ENCODE results near the gene SDK1. TPM values are rescaled to one million over a fixed set of nuclear protein-coding genes. Genes with fewer than 3 reads are reported as not detected.

Gene SDK1
- total and polyA plus RNA-seq, 2 of the 8 experiments (the other 6 are each of a cell fraction or from before 2014, with no cell fraction given): 3.3 to 7.2 TPM

DNA sequence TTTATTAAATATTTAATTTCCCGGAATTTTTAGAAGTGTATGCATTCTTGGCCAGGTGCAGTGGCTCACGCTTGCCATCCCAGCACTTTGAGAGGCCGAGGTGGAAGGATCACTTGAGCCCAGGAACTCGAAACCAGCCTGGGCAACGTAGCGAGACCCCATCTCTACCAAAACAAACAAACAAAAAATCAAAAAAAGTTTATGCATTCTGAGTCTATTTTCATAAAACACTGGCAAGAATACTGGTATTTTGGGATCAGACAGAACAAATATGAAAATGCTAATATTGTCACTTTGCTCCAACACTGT, 940.2 kb downstream of the SDK1 start:
- no peak overlapping the region for H2AFZ ChIP-seq (ENCODE audit: low read length)
- ChIA-PET POLR2A (ENCODE audit: partially characterized antibody) (interaction anchor here (1.0 kb wide), 1 partner anchor 15 kb away, joined by 3 read pairs; no protein-coding TSS in a partner anchor), CTCF (ENCODE audit: partially characterized antibody) (interaction anchor here (0.8 to 3.7 kb wide), 8 partner anchors 14 to 288 kb away, joined by 3 to 26 read pairs (median 4); no protein-coding TSS in a partner anchor)
- WGBS, 2 experiments (ENCODE audit: extremely low coverage in 1 of 2, insufficient coverage in 1 of 2, insufficient read length in 1 of 2, insufficient replicate concordance in 2 of 2, low coverage in 1 of 2, low lambda C conversion rate in 2 of 2, missing lambda C conversion rate in 1 of 2): 80 to 98% methylated on average over 1 to 6 of the region's 6 CpGs
- H4K20me1 ChIP-seq (replicated peaks in 1 of 2; ENCODE audit: control insufficient read depth in 1 of 2, insufficient read depth in 2 of 2, low read length in 2 of 2): no peaks in the 10 kb centered on the region
- no peaks in the 10 kb centered on the region for H3K36me3 ChIP-seq (ENCODE audit: control insufficient read depth in 2 of 4, insufficient read depth in 4 of 4, low read length in 3 of 4)
- H3K9me3 ChIP-seq (ENCODE audit: insufficient read depth in 2 of 2, low read depth in 1 of 2, low read length in 1 of 2): no peaks in the 10 kb centered on the region; a peak in 1 of 4 replicates
- H3K4me1 ChIP-seq (replicated peaks in 1 of 4; ENCODE audit: control insufficient read depth in 3 of 4, insufficient read depth in 4 of 4, low read length in 3 of 4): peaks cover 4 to 17% (median 13%) of the 10 kb centered on the region in 4 experiments
- H2BK120ac ChIP-seq (replicated peaks; ENCODE audit: low read depth, low read length): no peak overlapping the region
- no peaks in the 10 kb centered on the region for H3K79me2 ChIP-seq (ENCODE audit: control insufficient read depth in 1 of 2, insufficient read depth in 2 of 2, low read length in 2 of 2)
- H3K23ac ChIP-seq (ENCODE audit: insufficient read length): no peak overlapping the region
- no peak overlapping the region for H3K4me2 ChIP-seq (ENCODE audit: insufficient read depth in 1 of 2, low read depth in 2 of 2, low read length in 2 of 2)
- no peak overlapping the region for H2BK5ac ChIP-seq (ENCODE audit: low read depth, low read length)
- no peak for DNase-seq (ENCODE audit: low read depth in 1 of 2, low spot score in 2 of 2)
- H3K23me2 ChIP-seq (ENCODE audit: low read depth, low read length): peaks cover 3% of the 10 kb centered on the region; the same call in 1 of the 2 replicates
- H4K91ac ChIP-seq (replicated peaks; ENCODE audit: insufficient read length, low read length): no peak overlapping the region
- no peak overlapping the region for H3K4ac ChIP-seq (replicated peaks; ENCODE audit: insufficient read length, low read depth, low read length)
- H3K27me3 ChIP-seq (replicated peaks in 1 of 4; ENCODE audit: control insufficient read depth in 3 of 4, extremely low read depth in 1 of 4, insufficient read depth in 3 of 4, low read length in 3 of 4): no peaks in the 10 kb centered on the region
- H3K27ac ChIP-seq (ENCODE audit: low read depth, low read length): no peak overlapping the region
- no peak overlapping the region for H3K9ac ChIP-seq (replicated peaks in 1 of 4; ENCODE audit: extremely low read depth in 1 of 4, low read depth in 3 of 4, low read length in 3 of 4)
- H2BK15ac ChIP-seq (ENCODE audit: low read length): no peak overlapping the region
- no peak overlapping the region for H2AK5ac ChIP-seq (ENCODE audit: low read depth, low read length)
- no peak overlapping the region for H3K4me3 ChIP-seq (ENCODE audit: extremely low read depth in 1 of 4, insufficient read depth in 2 of 4, low read depth in 3 of 4, low read length in 4 of 4)
- H2BK20ac ChIP-seq (ENCODE audit: low read length): no peak overlapping the region
- no peak overlapping the region for H3K56ac ChIP-seq (replicated peaks; ENCODE audit: insufficient read length, low read depth, low read length)
- H2BK12ac ChIP-seq (ENCODE audit: low read depth, low read length): no peak overlapping the region; the same call in 1 of the 2 replicates
- H3K14ac ChIP-seq (ENCODE audit: insufficient read length): no peak overlapping the region
- H3K79me1 ChIP-seq (ENCODE audit: low read depth, low read length): no peaks in the 10 kb centered on the region
- no peak overlapping the region for H4K8ac ChIP-seq (ENCODE audit: extremely low read depth, insufficient read depth, low read length)
- no peak overlapping the region for H4K5ac ChIP-seq (ENCODE audit: insufficient read length, low read depth, low read length)
- H3K18ac ChIP-seq (ENCODE audit: extremely low read depth, low read length): no peak overlapping the region
- no peak for FAIRE-seq
- TF ChIP-seq SIRT6 (IDR thresholded peaks at IDR 0.05; ENCODE audit: low read length) (no peak), HDAC6 (IDR thresholded peaks at IDR 0.05; ENCODE audit: low read depth, low read length) (no peak), POLR2A (IDR thresholded peaks at IDR 0.05; ENCODE audit: control extremely low read depth in 1 of 2, low read depth in 2 of 2, low read length in 2 of 2) (no peak), BCL11A (IDR thresholded peaks at IDR 0.05; ENCODE audit: low read depth in 2 of 2, low read length in 2 of 2) (no peak), NANOG (IDR thresholded peaks at IDR 0.05; ENCODE audit: insufficient read depth, low read depth, low read length, poor library complexity, severe bottlenecking) (no peak), KDM5A (IDR thresholded peaks at IDR 0.05; ENCODE audit: low read length) (no peak), MAFK (IDR thresholded peaks at IDR 0.05; ENCODE audit: low read depth, low read length) (no peak), KDM4A (IDR thresholded peaks at IDR 0.05; ENCODE audit: low read depth, low read length, severe bottlenecking) (no peak), SP2 (IDR thresholded peaks at IDR 0.05; ENCODE audit: low read length) (no peak), EGR1 (IDR thresholded peaks at IDR 0.05; ENCODE audit: borderline replicate concordance, low read depth, low read length) (no peak), SUZ12 (IDR thresholded peaks at IDR 0.05; ENCODE audit: low read length) (no peak), NRF1 (IDR thresholded peaks at IDR 0.05; ENCODE audit: low read depth, low read length) (no peak)
- TF ChIP-seq, protein P1, sequence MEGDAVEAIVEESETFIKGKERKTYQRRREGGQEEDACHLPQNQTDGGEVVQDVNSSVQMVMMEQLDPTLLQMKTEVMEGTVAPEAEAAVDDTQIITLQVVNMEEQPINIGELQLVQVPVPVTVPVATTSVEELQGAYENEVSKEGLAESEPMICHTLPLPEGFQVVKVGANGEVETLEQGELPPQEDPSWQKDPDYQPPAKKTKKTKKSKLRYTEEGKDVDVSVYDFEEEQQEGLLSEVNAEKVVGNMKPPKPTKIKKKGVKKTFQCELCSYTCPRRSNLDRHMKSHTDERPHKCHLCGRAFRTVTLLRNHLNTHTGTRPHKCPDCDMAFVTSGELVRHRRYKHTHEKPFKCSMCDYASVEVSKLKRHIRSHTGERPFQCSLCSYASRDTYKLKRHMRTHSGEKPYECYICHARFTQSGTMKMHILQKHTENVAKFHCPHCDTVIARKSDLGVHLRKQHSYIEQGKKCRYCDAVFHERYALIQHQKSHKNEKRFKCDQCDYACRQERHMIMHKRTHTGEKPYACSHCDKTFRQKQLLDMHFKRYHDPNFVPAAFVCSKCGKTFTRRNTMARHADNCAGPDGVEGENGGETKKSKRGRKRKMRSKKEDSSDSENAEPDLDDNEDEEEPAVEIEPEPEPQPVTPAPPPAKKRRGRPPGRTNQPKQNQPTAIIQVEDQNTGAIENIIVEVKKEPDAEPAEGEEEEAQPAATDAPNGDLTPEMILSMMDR (IDR thresholded peaks at IDR 0.05; ENCODE audit: control extremely low read depth in 1 of 3, insufficient read depth in 1 of 3, low read depth in 1 of 3, low read length in 3 of 3): no peak
